ENCODE results near the gene KIF20B.

DNA sequence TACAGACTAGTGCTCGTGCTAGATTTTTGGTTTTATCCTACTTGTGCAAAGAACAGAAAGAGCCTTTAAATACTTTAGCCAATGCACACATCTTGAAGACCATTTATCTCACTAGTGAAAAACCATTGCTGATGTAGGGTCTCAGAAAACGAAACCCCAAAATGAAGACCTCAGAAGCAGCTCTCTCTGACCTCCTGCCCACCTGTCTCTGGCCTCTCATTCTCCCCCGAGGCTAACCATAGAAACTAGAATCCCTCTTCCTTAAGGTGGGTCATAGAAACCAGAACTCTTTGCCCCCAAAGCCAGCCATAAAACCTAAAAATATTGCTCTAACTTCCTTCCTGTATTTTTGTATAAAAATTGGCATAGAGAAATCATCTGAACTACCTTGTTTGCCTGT is 112.2 kb downstream of the KIF20B start:
- TF ChIP-seq, protein P1, sequence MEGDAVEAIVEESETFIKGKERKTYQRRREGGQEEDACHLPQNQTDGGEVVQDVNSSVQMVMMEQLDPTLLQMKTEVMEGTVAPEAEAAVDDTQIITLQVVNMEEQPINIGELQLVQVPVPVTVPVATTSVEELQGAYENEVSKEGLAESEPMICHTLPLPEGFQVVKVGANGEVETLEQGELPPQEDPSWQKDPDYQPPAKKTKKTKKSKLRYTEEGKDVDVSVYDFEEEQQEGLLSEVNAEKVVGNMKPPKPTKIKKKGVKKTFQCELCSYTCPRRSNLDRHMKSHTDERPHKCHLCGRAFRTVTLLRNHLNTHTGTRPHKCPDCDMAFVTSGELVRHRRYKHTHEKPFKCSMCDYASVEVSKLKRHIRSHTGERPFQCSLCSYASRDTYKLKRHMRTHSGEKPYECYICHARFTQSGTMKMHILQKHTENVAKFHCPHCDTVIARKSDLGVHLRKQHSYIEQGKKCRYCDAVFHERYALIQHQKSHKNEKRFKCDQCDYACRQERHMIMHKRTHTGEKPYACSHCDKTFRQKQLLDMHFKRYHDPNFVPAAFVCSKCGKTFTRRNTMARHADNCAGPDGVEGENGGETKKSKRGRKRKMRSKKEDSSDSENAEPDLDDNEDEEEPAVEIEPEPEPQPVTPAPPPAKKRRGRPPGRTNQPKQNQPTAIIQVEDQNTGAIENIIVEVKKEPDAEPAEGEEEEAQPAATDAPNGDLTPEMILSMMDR (IDR thresholded peaks at IDR 0.05; ENCODE audit: low read depth, low read length, missing input control), result no peak
- TF ChIP-seq, protein P2, sequence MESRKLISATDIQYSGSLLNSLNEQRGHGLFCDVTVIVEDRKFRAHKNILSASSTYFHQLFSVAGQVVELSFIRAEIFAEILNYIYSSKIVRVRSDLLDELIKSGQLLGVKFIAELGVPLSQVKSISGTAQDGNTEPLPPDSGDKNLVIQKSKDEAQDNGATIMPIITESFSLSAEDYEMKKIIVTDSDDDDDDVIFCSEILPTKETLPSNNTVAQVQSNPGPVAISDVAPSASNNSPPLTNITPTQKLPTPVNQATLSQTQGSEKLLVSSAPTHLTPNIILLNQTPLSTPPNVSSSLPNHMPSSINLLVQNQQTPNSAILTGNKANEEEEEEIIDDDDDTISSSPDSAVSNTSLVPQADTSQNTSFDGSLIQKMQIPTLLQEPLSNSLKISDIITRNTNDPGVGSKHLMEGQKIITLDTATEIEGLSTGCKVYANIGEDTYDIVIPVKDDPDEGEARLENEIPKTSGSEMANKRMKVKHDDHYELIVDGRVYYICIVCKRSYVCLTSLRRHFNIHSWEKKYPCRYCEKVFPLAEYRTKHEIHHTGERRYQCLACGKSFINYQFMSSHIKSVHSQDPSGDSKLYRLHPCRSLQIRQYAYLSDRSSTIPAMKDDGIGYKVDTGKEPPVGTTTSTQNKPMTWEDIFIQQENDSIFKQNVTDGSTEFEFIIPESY (IDR thresholded peaks at IDR 0.05), result no peak
- TF ChIP-seq SP1 (IDR thresholded peaks at IDR 0.05) (no peak), RXRA (IDR thresholded peaks at IDR 0.05) (no peak), YY1 (IDR thresholded peaks at IDR 0.05) (no peak), GABPA (IDR thresholded peaks at IDR 0.05 in 1 of 2, conservative IDR thresholded peaks at IDR 0.05 in 1 of 2) (no peak), NR2F2 (IDR thresholded peaks at IDR 0.05) (no peak), HNF4G (IDR thresholded peaks at IDR 0.05) (no peak), EGR1 (IDR thresholded peaks at IDR 0.05; ENCODE audit: low read depth in 2 of 2) (no peak), RAD21 (IDR thresholded peaks at IDR 0.05) (no peak)
- TF ChIP-seq, protein P3, sequence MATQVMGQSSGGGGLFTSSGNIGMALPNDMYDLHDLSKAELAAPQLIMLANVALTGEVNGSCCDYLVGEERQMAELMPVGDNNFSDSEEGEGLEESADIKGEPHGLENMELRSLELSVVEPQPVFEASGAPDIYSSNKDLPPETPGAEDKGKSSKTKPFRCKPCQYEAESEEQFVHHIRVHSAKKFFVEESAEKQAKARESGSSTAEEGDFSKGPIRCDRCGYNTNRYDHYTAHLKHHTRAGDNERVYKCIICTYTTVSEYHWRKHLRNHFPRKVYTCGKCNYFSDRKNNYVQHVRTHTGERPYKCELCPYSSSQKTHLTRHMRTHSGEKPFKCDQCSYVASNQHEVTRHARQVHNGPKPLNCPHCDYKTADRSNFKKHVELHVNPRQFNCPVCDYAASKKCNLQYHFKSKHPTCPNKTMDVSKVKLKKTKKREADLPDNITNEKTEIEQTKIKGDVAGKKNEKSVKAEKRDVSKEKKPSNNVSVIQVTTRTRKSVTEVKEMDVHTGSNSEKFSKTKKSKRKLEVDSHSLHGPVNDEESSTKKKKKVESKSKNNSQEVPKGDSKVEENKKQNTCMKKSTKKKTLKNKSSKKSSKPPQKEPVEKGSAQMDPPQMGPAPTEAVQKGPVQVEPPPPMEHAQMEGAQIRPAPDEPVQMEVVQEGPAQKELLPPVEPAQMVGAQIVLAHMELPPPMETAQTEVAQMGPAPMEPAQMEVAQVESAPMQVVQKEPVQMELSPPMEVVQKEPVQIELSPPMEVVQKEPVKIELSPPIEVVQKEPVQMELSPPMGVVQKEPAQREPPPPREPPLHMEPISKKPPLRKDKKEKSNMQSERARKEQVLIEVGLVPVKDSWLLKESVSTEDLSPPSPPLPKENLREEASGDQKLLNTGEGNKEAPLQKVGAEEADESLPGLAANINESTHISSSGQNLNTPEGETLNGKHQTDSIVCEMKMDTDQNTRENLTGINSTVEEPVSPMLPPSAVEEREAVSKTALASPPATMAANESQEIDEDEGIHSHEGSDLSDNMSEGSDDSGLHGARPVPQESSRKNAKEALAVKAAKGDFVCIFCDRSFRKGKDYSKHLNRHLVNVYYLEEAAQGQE (IDR thresholded peaks at IDR 0.05), result no peak
- TF ChIP-seq, protein P4, sequence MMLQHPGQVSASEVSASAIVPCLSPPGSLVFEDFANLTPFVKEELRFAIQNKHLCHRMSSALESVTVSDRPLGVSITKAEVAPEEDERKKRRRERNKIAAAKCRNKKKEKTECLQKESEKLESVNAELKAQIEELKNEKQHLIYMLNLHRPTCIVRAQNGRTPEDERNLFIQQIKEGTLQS (IDR thresholded peaks at IDR 0.05), result no peak
- TF ChIP-seq, protein P5, sequence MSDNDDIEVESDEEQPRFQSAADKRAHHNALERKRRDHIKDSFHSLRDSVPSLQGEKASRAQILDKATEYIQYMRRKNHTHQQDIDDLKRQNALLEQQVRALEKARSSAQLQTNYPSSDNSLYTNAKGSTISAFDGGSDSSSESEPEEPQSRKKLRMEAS (IDR thresholded peaks at IDR 0.05), result no peak

Measured in liver (tissue), 3 donors.